ENCODE results near the gene FOXS1. TPM values are rescaled to one million over a fixed set of nuclear protein-coding genes. Genes with fewer than 3 reads are reported as not detected.

The FOXS1 gene
- total RNA-seq, 1 experiment from 2014 or later: not detected

DNA sequence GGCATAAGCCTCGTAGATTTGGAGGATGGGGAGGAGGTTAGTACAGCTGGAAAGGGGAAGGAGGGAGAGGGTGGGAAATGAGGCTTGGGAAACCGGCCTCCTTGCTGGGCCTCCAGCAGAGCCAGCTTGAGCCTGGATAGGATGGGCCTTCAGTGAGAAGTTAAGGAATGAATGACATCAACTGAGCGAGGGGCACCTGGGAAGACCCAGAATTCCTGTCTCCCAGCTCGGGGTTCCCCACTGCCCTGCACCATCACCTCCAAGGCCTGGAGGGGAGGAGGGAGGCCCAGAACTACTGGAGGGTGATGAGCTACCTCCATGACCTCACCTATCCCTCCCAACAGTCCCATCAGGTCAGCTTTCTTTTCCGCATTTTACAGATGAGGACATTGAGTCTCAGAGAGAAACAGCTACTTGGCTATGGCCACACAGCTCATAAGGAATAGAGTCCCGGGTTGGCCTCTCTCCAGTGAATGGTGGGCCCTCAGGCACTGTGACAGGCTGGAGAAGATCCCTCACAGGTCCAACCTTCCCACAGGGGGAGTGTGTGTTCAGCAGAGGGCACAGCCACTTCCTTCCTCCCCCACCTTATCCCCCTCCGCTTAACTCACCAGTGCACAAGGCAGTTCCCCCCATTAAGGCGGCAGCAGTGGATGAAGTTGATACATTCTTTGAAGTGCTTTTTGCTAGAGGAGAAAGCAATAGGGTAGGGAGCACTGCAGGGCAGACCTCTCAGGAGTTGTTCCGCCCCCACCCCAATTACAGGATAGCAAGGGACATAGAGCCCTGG is 18.1 kb upstream of the FOXS1 start:
- H3K27ac ChIP-seq (ENCODE audit: low read depth, low read length, poor library complexity, severe bottlenecking): no peak overlapping the region
- peaks cover 4% of the 10 kb centered on the region for H3K4me1 ChIP-seq (ENCODE audit: insufficient read depth, low read length, poor library complexity, severe bottlenecking)
- intact Hi-C loops (cut with micrococcal nuclease; ENCODE audit: unreplicated experiment): no loop called here
- TF ChIP-seq EZH2 (IDR thresholded peaks at IDR 0.05; ENCODE audit: borderline replicate concordance, low read depth, low read length, poor library complexity, severe bottlenecking): no peak
- TF ChIP-seq, protein P1, sequence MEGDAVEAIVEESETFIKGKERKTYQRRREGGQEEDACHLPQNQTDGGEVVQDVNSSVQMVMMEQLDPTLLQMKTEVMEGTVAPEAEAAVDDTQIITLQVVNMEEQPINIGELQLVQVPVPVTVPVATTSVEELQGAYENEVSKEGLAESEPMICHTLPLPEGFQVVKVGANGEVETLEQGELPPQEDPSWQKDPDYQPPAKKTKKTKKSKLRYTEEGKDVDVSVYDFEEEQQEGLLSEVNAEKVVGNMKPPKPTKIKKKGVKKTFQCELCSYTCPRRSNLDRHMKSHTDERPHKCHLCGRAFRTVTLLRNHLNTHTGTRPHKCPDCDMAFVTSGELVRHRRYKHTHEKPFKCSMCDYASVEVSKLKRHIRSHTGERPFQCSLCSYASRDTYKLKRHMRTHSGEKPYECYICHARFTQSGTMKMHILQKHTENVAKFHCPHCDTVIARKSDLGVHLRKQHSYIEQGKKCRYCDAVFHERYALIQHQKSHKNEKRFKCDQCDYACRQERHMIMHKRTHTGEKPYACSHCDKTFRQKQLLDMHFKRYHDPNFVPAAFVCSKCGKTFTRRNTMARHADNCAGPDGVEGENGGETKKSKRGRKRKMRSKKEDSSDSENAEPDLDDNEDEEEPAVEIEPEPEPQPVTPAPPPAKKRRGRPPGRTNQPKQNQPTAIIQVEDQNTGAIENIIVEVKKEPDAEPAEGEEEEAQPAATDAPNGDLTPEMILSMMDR (conservative IDR thresholded peaks at IDR 0.05; ENCODE audit: low read depth, low read length): no peak
- BruUV-seq (replicated peaks): no TSS peak
- no peaks in the 10 kb centered on the region for H3K9me3 ChIP-seq (ENCODE audit: low read depth, low read length, poor library complexity, severe bottlenecking)
- H3K4me3 ChIP-seq (ENCODE audit: low read depth, low read length, poor library complexity, severe bottlenecking): no peak overlapping the region
- no peaks in the 10 kb centered on the region for H3K36me3 ChIP-seq (ENCODE audit: insufficient read depth, low read length, poor library complexity, severe bottlenecking)
- DNase-seq (ENCODE audit: low spot score): no peak
- ChIA-PET POLR2A (ENCODE audit: low non-redundant PET) (no interaction called here), CTCF (interaction anchor here (1.0 kb wide), 1 partner anchor 16 kb away, joined by 3 read pairs; no protein-coding TSS in a partner anchor)
- H3K27me3 ChIP-seq (replicated peaks; ENCODE audit: insufficient read depth, low read depth, low read length, poor library complexity): peaks cover 36% of the 10 kb centered on the region

DNA sequence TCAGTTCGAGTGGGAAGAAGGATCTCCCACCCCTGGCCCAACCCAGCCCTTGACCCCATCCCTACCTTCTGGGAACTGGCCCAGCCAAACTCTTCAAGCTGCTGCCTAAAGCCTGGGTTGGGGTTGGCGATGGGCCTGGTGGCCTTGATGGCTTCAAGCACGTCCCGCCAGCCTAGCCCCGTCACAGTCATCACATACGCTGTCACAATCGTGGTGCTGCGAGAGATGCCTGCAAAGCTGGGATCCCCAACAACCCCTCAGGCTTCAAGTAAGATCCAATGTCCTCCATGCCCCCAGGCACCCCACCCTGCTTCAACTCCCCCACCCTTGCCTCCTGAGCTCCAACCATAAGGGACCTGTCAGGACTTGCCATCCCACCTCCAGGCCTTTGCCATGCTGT is 17.1 kb upstream of the FOXS1 start:
- BruUV-seq (replicated peaks): no TSS peak
- CTCF ChIA-PET: no interaction called here
- peaks cover 4% of the 10 kb centered on the region for H3K4me1 ChIP-seq (ENCODE audit: insufficient read depth, low read length, poor library complexity, severe bottlenecking)
- intact Hi-C loops (cut with micrococcal nuclease; ENCODE audit: unreplicated experiment): no loop called here
- no peak overlapping the region for H3K27ac ChIP-seq (ENCODE audit: low read depth, low read length, poor library complexity, severe bottlenecking)
- POLR2A ChIA-PET (ENCODE audit: low non-redundant PET): interaction anchor here (0.7 kb wide), 1 partner anchor 12 kb away, joined by 3 read pairs; no protein-coding TSS in a partner anchor
- no peak overlapping the region for H3K4me3 ChIP-seq (ENCODE audit: low read depth, low read length, poor library complexity, severe bottlenecking)
- H3K9me3 ChIP-seq (ENCODE audit: low read depth, low read length, poor library complexity, severe bottlenecking): no peaks in the 10 kb centered on the region
- peaks cover 43% of the 10 kb centered on the region for H3K27me3 ChIP-seq (replicated peaks; ENCODE audit: insufficient read depth, low read depth, low read length, poor library complexity)
- no peaks in the 10 kb centered on the region for H3K36me3 ChIP-seq (ENCODE audit: insufficient read depth, low read length, poor library complexity, severe bottlenecking)
- no peak for DNase-seq (ENCODE audit: low spot score)
- TF ChIP-seq, protein P1 (conservative IDR thresholded peaks at IDR 0.05; ENCODE audit: low read depth, low read length): no peak
- no peak for TF ChIP-seq EZH2 (IDR thresholded peaks at IDR 0.05; ENCODE audit: borderline replicate concordance, low read depth, low read length, poor library complexity, severe bottlenecking)

DNA sequence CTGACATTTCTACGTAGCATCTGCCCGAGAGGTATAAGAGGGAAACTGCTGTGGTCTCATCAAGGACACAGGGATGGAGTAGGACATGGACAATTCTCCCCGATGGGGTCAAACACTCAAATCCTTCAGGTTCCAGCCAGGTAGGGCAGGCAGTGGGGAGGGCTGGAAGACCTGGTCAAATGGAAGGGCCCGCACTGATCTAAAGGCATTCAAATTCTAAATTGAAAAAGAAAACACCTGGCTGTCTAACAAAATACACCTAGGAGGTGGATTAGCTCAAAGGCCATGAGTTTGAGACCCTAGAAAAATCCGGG is 16.7 kb upstream of the FOXS1 start:
- CTCF ChIA-PET: no interaction called here
- intact Hi-C loops (cut with micrococcal nuclease; ENCODE audit: unreplicated experiment): no loop called here
- no peak overlapping the region for H3K27ac ChIP-seq (ENCODE audit: low read depth, low read length, poor library complexity, severe bottlenecking)
- H3K36me3 ChIP-seq (ENCODE audit: insufficient read depth, low read length, poor library complexity, severe bottlenecking): no peaks in the 10 kb centered on the region
- peaks cover 4% of the 10 kb centered on the region for H3K4me1 ChIP-seq (ENCODE audit: insufficient read depth, low read length, poor library complexity, severe bottlenecking)
- TF ChIP-seq EZH2 (IDR thresholded peaks at IDR 0.05; ENCODE audit: borderline replicate concordance, low read depth, low read length, poor library complexity, severe bottlenecking): no peak
- TF ChIP-seq, protein P1 (conservative IDR thresholded peaks at IDR 0.05; ENCODE audit: low read depth, low read length): no peak
- peaks cover 47% of the 10 kb centered on the region for H3K27me3 ChIP-seq (replicated peaks; ENCODE audit: insufficient read depth, low read depth, low read length, poor library complexity)
- POLR2A ChIA-PET (ENCODE audit: low non-redundant PET): interaction anchor here (0.7 kb wide), 1 partner anchor 12 kb away, joined by 3 read pairs; no protein-coding TSS in a partner anchor
- no peaks in the 10 kb centered on the region for H3K9me3 ChIP-seq (ENCODE audit: low read depth, low read length, poor library complexity, severe bottlenecking)
- no TSS peak for BruUV-seq (replicated peaks)
- DNase-seq (ENCODE audit: low spot score): no peak
- H3K4me3 ChIP-seq (ENCODE audit: low read depth, low read length, poor library complexity, severe bottlenecking): no peak overlapping the region
